Measurements from ENCODE around the gene PAPPA. TPM values are rescaled to one million over a fixed set of nuclear protein-coding genes. Genes with fewer than 3 reads are reported as not detected.

PAPPA gene
- total RNA-seq, 4 donors from 2014 or later: 0.70 to 4.1 (median 1.8) TPM

GRCh38 chr9:116425244-116425643, 271.7 kb downstream of the PAPPA start:
- no peaks in the 10 kb centered on the region for H3K9me3 ChIP-seq
- H3K4me1 ChIP-seq: no peaks in the 10 kb centered on the region
- no peak for TF ChIP-seq CTCF (IDR thresholded peaks at IDR 0.05)
- no peak for TF ChIP-seq POLR2A (IDR thresholded peaks at IDR 0.05)
- DNase-seq: no peak
- H3K27ac ChIP-seq: no peak overlapping the region
- H3K36me3 ChIP-seq: peaks cover 0 to 4% (median 0%) of the 10 kb centered on the region in 3 donors
- no peak overlapping the region for H3K4me3 ChIP-seq
- no peaks in the 10 kb centered on the region for H3K27me3 ChIP-seq

GRCh38 chr9:116430849-116431248, 277.3 kb downstream of the PAPPA start:
- Histone ChIP-seq H3K27ac (no peak overlapping the region), H3K4me1 (no peaks in the 10 kb centered on the region), H3K27me3 (no peaks in the 10 kb centered on the region), H3K36me3 (no peaks in the 10 kb centered on the region), H3K9me3 (no peaks in the 10 kb centered on the region), H3K4me3 (no peak overlapping the region)
- no peak for DNase-seq
- no peak for TF ChIP-seq POLR2A (IDR thresholded peaks at IDR 0.05)
- no peak for TF ChIP-seq CTCF (IDR thresholded peaks at IDR 0.05)

GRCh38 chr9:116432051-116432450, 278.5 kb downstream of the PAPPA start:
- no peaks in the 10 kb centered on the region for H3K4me1 ChIP-seq
- H3K9me3 ChIP-seq: no peaks in the 10 kb centered on the region
- DNase-seq: no peak
- TF ChIP-seq POLR2A (IDR thresholded peaks at IDR 0.05) (no peak), CTCF (IDR thresholded peaks at IDR 0.05) (no peak)
- H3K36me3 ChIP-seq: no peaks in the 10 kb centered on the region
- no peak overlapping the region for H3K27ac ChIP-seq
- no peaks in the 10 kb centered on the region for H3K27me3 ChIP-seq
- H3K4me3 ChIP-seq: no peak overlapping the region

- no peak for DNase-seq
- Histone ChIP-seq H3K9me3 (no peaks in the 10 kb centered on the region), H3K27me3 (no peaks in the 10 kb centered on the region), H3K27ac (no peak overlapping the region), H3K4me3 (no peak overlapping the region), H3K36me3 (no peaks in the 10 kb centered on the region), H3K4me1 (no peaks in the 10 kb centered on the region)
- TF ChIP-seq CTCF (IDR thresholded peaks at IDR 0.05): no peak
These were observed 280.7 kb downstream of the PAPPA start for GRCh38 chr9:116434314-116434713.

GRCh38 chr9:116435706-116436105, 282.1 kb downstream of the PAPPA start:
- TF ChIP-seq CTCF (IDR thresholded peaks at IDR 0.05) (no peak), POLR2A (IDR thresholded peaks at IDR 0.05) (no peak)
- Histone ChIP-seq H3K27me3 (no peaks in the 10 kb centered on the region), H3K27ac (no peak overlapping the region), H3K36me3 (no peaks in the 10 kb centered on the region), H3K4me1 (no peaks in the 10 kb centered on the region), H3K4me3 (no peak overlapping the region), H3K9me3 (no peaks in the 10 kb centered on the region)
- no peak for DNase-seq

- Histone ChIP-seq H3K27ac (no peak overlapping the region), H3K9me3 (no peaks in the 10 kb centered on the region), H3K36me3 (no peaks in the 10 kb centered on the region), H3K4me3 (no peak overlapping the region), H3K27me3 (no peaks in the 10 kb centered on the region), H3K4me1 (no peaks in the 10 kb centered on the region)
- DNase-seq: no peak
- TF ChIP-seq CTCF (IDR thresholded peaks at IDR 0.05) (no peak), POLR2A (IDR thresholded peaks at IDR 0.05) (no peak)
These were observed 282.5 kb downstream of the PAPPA start for GRCh38 chr9:116436121-116436520.

Measured in Peyer's patch (tissue), 4 donors.